ENCODE measurements around the gene FOXE1. TPM values are rescaled to one million over a fixed set of nuclear protein-coding genes. Genes with fewer than 3 reads are reported as not detected.

Gene FOXE1
- total RNA-seq, 1 experiment from 2014 or later, result 0.82 TPM

DNA sequence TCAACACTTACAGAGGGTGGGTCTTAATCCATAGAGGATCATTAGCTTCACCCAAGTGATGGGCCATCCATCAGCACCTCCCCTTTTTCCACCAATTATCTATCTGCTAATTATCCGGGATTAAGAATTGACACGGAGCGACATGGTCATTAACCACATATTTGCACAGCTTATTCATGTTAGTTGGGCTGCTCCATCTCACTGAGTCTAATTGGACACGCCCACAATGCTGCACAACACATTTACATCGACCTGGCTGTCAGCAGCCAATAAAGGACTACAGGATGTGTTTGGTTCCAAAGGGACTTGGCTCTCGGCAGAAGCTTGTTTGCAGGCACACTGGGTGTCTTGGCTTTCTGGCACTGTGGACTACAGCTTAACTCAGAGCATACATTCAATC is 21.6 kb downstream of the FOXE1 start:
- POLR2A ChIA-PET, result no interaction called here
- ATAC-seq (no peak), DNase-seq (ENCODE audit: low read depth, low spot score) (no peak)
- H3K4me3 ChIP-seq (ENCODE audit: low read depth in 2 of 2, low read length in 2 of 2), result no peak overlapping the region
- intact Hi-C loops (cut with micrococcal nuclease; ENCODE audit: unreplicated experiment), result no loop called here
- no peaks in the 10 kb centered on the region for H3K27me3 ChIP-seq (ENCODE audit: control insufficient read depth, insufficient read depth, low read length)
- TF ChIP-seq POLR2AphosphoS5 (IDR thresholded peaks at IDR 0.05; ENCODE audit: low read depth, low read length), result no peak
- TF ChIP-seq, protein P1, sequence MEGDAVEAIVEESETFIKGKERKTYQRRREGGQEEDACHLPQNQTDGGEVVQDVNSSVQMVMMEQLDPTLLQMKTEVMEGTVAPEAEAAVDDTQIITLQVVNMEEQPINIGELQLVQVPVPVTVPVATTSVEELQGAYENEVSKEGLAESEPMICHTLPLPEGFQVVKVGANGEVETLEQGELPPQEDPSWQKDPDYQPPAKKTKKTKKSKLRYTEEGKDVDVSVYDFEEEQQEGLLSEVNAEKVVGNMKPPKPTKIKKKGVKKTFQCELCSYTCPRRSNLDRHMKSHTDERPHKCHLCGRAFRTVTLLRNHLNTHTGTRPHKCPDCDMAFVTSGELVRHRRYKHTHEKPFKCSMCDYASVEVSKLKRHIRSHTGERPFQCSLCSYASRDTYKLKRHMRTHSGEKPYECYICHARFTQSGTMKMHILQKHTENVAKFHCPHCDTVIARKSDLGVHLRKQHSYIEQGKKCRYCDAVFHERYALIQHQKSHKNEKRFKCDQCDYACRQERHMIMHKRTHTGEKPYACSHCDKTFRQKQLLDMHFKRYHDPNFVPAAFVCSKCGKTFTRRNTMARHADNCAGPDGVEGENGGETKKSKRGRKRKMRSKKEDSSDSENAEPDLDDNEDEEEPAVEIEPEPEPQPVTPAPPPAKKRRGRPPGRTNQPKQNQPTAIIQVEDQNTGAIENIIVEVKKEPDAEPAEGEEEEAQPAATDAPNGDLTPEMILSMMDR (IDR thresholded peaks at IDR 0.05), result no peak
- TF ChIP-seq, protein P2, sequence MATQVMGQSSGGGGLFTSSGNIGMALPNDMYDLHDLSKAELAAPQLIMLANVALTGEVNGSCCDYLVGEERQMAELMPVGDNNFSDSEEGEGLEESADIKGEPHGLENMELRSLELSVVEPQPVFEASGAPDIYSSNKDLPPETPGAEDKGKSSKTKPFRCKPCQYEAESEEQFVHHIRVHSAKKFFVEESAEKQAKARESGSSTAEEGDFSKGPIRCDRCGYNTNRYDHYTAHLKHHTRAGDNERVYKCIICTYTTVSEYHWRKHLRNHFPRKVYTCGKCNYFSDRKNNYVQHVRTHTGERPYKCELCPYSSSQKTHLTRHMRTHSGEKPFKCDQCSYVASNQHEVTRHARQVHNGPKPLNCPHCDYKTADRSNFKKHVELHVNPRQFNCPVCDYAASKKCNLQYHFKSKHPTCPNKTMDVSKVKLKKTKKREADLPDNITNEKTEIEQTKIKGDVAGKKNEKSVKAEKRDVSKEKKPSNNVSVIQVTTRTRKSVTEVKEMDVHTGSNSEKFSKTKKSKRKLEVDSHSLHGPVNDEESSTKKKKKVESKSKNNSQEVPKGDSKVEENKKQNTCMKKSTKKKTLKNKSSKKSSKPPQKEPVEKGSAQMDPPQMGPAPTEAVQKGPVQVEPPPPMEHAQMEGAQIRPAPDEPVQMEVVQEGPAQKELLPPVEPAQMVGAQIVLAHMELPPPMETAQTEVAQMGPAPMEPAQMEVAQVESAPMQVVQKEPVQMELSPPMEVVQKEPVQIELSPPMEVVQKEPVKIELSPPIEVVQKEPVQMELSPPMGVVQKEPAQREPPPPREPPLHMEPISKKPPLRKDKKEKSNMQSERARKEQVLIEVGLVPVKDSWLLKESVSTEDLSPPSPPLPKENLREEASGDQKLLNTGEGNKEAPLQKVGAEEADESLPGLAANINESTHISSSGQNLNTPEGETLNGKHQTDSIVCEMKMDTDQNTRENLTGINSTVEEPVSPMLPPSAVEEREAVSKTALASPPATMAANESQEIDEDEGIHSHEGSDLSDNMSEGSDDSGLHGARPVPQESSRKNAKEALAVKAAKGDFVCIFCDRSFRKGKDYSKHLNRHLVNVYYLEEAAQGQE (IDR thresholded peaks at IDR 0.05; ENCODE audit: insufficient read depth in 1 of 2, low read depth in 2 of 2, low read length in 1 of 2), result no peak
- H3K27ac ChIP-seq (ENCODE audit: low read length), result no peak overlapping the region
- BruUV-seq (replicated peaks), result no TSS peak
- in situ Hi-C loops (cut with HindIII; ENCODE audit: low pct_unique_long_range_greater_than_20kb, low sequenced_read_pairs), result no loop called here
- H3K4me1 ChIP-seq (ENCODE audit: control insufficient read depth, insufficient read depth, low read length), result peaks cover 3% of the 10 kb centered on the region; the same call in 1 of the 2 replicates
- CTCF ChIA-PET, result no interaction called here
- H3K9me3 ChIP-seq (ENCODE audit: control insufficient read depth, insufficient read depth, low read depth, low read length), result no peaks in the 10 kb centered on the region
- H3K36me3 ChIP-seq (ENCODE audit: control insufficient read depth, insufficient read depth, low read length), result no peaks in the 10 kb centered on the region

DNA sequence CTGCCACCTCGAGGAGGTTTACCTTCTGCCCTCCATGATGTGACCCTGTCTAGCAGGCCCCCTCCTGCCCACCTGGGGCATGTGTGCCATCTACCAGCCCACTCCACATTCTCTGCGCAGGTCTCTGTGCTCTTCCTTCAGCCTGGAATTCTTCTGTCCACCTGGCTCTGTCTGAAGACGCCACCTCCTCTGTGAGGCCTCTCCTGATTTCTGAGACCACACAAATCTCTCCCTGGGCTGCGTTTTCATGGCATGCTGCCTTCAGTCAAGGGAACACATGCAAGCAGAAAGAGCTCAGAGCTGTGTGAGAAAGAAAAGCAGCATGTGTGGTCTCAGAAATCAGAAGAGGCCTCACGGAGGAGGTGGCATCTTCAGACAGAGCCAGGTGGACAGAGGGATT is 22.1 kb downstream of the FOXE1 start:
- no peaks in the 10 kb centered on the region for H3K36me3 ChIP-seq (ENCODE audit: control insufficient read depth, insufficient read depth, low read length)
- BruUV-seq (replicated peaks), result no TSS peak
- in situ Hi-C loops (cut with HindIII; ENCODE audit: low pct_unique_long_range_greater_than_20kb, low sequenced_read_pairs) (no loop called here), intact Hi-C loops (cut with micrococcal nuclease; ENCODE audit: unreplicated experiment) (no loop called here)
- H3K27ac ChIP-seq (ENCODE audit: low read length), result no peak overlapping the region
- no peak for DNase-seq (ENCODE audit: low read depth, low spot score)
- POLR2A ChIA-PET, result no interaction called here
- TF ChIP-seq, protein P1 (IDR thresholded peaks at IDR 0.05), result no peak
- TF ChIP-seq TCF7L2 (IDR thresholded peaks at IDR 0.05; ENCODE audit: low read depth, low read length) (no peak), POLR2AphosphoS5 (IDR thresholded peaks at IDR 0.05; ENCODE audit: low read depth, low read length) (no peak), SIN3A (IDR thresholded peaks at IDR 0.05; ENCODE audit: borderline replicate concordance, insufficient read depth, low read depth, low read length) (no peak)
- TF ChIP-seq, protein P2 (IDR thresholded peaks at IDR 0.05; ENCODE audit: insufficient read depth in 1 of 2, low read depth in 2 of 2, low read length in 1 of 2), result no peak
- no peaks in the 10 kb centered on the region for H3K27me3 ChIP-seq (ENCODE audit: control insufficient read depth, insufficient read depth, low read length)
- ATAC-seq, result no peak
- H3K9me3 ChIP-seq (ENCODE audit: control insufficient read depth, insufficient read depth, low read depth, low read length), result no peaks in the 10 kb centered on the region
- H3K4me1 ChIP-seq (ENCODE audit: control insufficient read depth, insufficient read depth, low read length), result peaks cover 3% of the 10 kb centered on the region; the same call in 1 of the 2 replicates
- H3K4me3 ChIP-seq (ENCODE audit: low read depth in 2 of 2, low read length in 2 of 2), result no peak overlapping the region
- CTCF ChIA-PET, result no interaction called here
